ENCODE data around the gene CFAP119.

The CFAP119 gene

DNA sequence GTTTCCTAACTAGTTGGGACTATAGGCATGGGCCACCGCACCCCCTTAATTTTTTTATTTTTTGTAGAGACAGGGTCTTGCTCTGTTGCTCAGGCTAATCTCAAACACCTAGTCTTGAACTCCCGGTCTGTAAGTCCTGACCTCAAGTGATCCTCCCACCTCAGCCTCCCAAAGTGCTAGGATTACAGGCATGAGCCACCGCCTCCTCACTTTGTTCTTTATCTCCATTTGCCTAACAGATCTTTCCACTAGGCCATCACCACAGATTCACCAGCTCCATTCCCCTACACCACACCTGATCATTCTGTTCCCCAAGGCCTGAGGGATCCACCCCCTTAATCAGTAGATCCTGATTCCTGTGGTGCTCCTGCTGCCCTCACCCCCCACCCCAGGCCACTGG lies 32.8 kb upstream of the CFAP119 start:
- Histone ChIP-seq H3K79me2 (ENCODE audit: low read length) (no peaks in the 10 kb centered on the region), H3K4me3 (ENCODE audit: low read length) (no peak overlapping the region), H3K27ac (ENCODE audit: low read length) (no peak overlapping the region), H2AFZ (ENCODE audit: low read depth, low read length) (no peak overlapping the region), H3K9me3 (ENCODE audit: insufficient read depth, low read length) (no peaks in the 10 kb centered on the region), H3K9ac (ENCODE audit: low read length) (no peak overlapping the region), H3K4me1 (ENCODE audit: low read length) (no peaks in the 10 kb centered on the region), H3K36me3 (replicated peaks; ENCODE audit: low read depth, low read length) (no peaks in the 10 kb centered on the region), H3K27me3 (ENCODE audit: low read depth, low read length) (no peaks in the 10 kb centered on the region), H3K4me2 (ENCODE audit: low read length) (no peak overlapping the region), H4K20me1 (ENCODE audit: insufficient read depth, low read length) (no peaks in the 10 kb centered on the region)
- TF ChIP-seq EZH2phosphoT487 (IDR thresholded peaks at IDR 0.05; ENCODE audit: low read depth) = no peak
- no peak for TF ChIP-seq CTCF (IDR thresholded peaks at IDR 0.05; ENCODE audit: low read depth, low read length)

- no peaks in the 10 kb centered on the region for H3K4me1 ChIP-seq (ENCODE audit: low read length)
- no peaks in the 10 kb centered on the region for H3K27me3 ChIP-seq (ENCODE audit: low read depth, low read length)
- H3K36me3 ChIP-seq (replicated peaks; ENCODE audit: low read depth, low read length) = no peaks in the 10 kb centered on the region
- no peak overlapping the region for H2AFZ ChIP-seq (ENCODE audit: low read depth, low read length)
- H3K79me2 ChIP-seq (ENCODE audit: low read length) = no peaks in the 10 kb centered on the region
- TF ChIP-seq EZH2phosphoT487 (IDR thresholded peaks at IDR 0.05; ENCODE audit: low read depth) (no peak), CTCF (IDR thresholded peaks at IDR 0.05; ENCODE audit: low read depth, low read length) (no peak)
- H3K4me3 ChIP-seq (ENCODE audit: low read length) = no peak overlapping the region
- H3K27ac ChIP-seq (ENCODE audit: low read length) = no peak overlapping the region
- H3K4me2 ChIP-seq (ENCODE audit: low read length) = no peak overlapping the region
- no peaks in the 10 kb centered on the region for H3K9me3 ChIP-seq (ENCODE audit: insufficient read depth, low read length)
- H4K20me1 ChIP-seq (ENCODE audit: insufficient read depth, low read length) = no peaks in the 10 kb centered on the region
- no peak overlapping the region for H3K9ac ChIP-seq (ENCODE audit: low read length)
Observed at GRCh38 chr16:30793508-30794069, 31.7 kb upstream of the CFAP119 start.

GRCh38 chr16:30787613-30788378 lies 25.9 kb upstream of the CFAP119 start:
- Histone ChIP-seq H3K4me3 (ENCODE audit: low read length) (no peak overlapping the region), H2AFZ (ENCODE audit: low read depth, low read length) (0 out of 2 replicates have a peak overlapping the region, but pooled peaks have one; percentile 46), H3K27ac (ENCODE audit: low read length) (no peak overlapping the region), H4K20me1 (ENCODE audit: insufficient read depth, low read length) (no peaks in the 10 kb centered on the region), H3K79me2 (ENCODE audit: low read length) (no peaks in the 10 kb centered on the region), H3K36me3 (replicated peaks; ENCODE audit: low read depth, low read length) (no peaks in the 10 kb centered on the region), H3K27me3 (ENCODE audit: low read depth, low read length) (no peaks in the 10 kb centered on the region), H3K9me3 (ENCODE audit: insufficient read depth, low read length) (no peaks in the 10 kb centered on the region), H3K9ac (ENCODE audit: low read length) (no peak overlapping the region), H3K4me2 (ENCODE audit: low read length) (no peak overlapping the region), H3K4me1 (ENCODE audit: low read length) (no peaks in the 10 kb centered on the region)
- no peak for TF ChIP-seq EZH2phosphoT487 (IDR thresholded peaks at IDR 0.05; ENCODE audit: low read depth)
- no peak for TF ChIP-seq CTCF (IDR thresholded peaks at IDR 0.05; ENCODE audit: low read depth, low read length)

- Histone ChIP-seq H3K79me2 (ENCODE audit: low read length) (no peaks in the 10 kb centered on the region), H3K4me3 (ENCODE audit: low read length) (peak within 1 kb of the TSS; percentile 76), H3K9ac (ENCODE audit: low read length) (peak within 1 kb of the TSS; percentile 49; the same call in 1 of the 2 replicates), H3K4me2 (ENCODE audit: low read length) (peak within 1 kb of the TSS; percentile 40), H3K27me3 (ENCODE audit: low read depth, low read length) (no peaks in the 10 kb centered on the region), H3K9me3 (ENCODE audit: insufficient read depth, low read length) (no peaks in the 10 kb centered on the region), H3K4me1 (ENCODE audit: low read length) (no peaks in the 10 kb centered on the region), H3K27ac (ENCODE audit: low read length) (no peak within 1 kb of the TSS), H3K36me3 (replicated peaks; ENCODE audit: low read depth, low read length) (no peaks in the 10 kb centered on the region), H4K20me1 (ENCODE audit: insufficient read depth, low read length) (no peaks in the 10 kb centered on the region), H2AFZ (ENCODE audit: low read depth, low read length) (peak within 1 kb of the TSS; percentile 63; the same call in 1 of the 2 replicates)
- TF ChIP-seq EZH2phosphoT487 (IDR thresholded peaks at IDR 0.05; ENCODE audit: low read depth) (no peak), CTCF (IDR thresholded peaks at IDR 0.05; ENCODE audit: low read depth, low read length) (no peak)
Observed at GRCh38 chr16:30786936-30787612, 25.2 kb upstream of the CFAP119 start, which contains the start of gene ZNF629. Gene ZNF629, minus strand, starts transcription at chr16:30787205. Its CDS starts 2,723 bp downstream, at chr16:30784482.
